Erythroblast (primary cell): ENCODE data around the gene FLVCR2.

ENCODE experiments used
- GATA1 ChIP-seq: IDR thresholded peaks from 2 replicates; pipeline ENCODE4 v1.6.1; 2011; ENCODE audit warnings: low read depth, mild to moderate bottlenecking, control low read depth, low read length, moderate library complexity
- POLR2A ChIP-seq: IDR thresholded peaks from 2 replicates; pipeline ENCODE4 v1.6.1; 2011; ENCODE audit warnings: mild to moderate bottlenecking, low read length

DNA sequence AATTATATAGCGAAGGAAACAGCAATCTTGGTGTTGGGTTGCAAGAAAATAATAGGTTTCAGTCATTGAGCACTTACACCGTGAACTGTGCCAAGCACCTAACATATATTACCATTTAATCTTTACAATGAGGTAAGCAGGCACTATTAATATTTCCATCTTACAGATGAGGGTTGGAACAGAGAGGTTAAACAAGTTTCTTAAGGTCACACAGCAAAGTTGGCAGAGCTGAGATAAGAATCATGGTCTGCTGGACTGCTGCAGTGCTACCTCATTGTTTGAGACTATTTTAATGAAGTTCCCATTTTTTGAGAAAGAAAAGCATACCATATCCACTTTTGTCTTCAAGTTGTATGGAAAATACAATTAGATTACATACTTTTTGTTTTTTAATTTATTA, 80.5 kb downstream of the FLVCR2 start:
- no peak for TF ChIP-seq POLR2A
- TF ChIP-seq GATA1 = no peak
